HG02884 (cell line): ENCODE measurements around the gene ITGB1BP1.

Source experiments
- ATAC-seq: cut with Tn5 transposase; IDR thresholded peaks from one replicate; pipeline ENCODE4 v1.9.1; 2021; ENCODE audit warnings: mild to moderate bottlenecking, moderate library complexity; ENCODE audit not compliant: unreplicated experiment

ITGB1BP1 gene

DNA sequence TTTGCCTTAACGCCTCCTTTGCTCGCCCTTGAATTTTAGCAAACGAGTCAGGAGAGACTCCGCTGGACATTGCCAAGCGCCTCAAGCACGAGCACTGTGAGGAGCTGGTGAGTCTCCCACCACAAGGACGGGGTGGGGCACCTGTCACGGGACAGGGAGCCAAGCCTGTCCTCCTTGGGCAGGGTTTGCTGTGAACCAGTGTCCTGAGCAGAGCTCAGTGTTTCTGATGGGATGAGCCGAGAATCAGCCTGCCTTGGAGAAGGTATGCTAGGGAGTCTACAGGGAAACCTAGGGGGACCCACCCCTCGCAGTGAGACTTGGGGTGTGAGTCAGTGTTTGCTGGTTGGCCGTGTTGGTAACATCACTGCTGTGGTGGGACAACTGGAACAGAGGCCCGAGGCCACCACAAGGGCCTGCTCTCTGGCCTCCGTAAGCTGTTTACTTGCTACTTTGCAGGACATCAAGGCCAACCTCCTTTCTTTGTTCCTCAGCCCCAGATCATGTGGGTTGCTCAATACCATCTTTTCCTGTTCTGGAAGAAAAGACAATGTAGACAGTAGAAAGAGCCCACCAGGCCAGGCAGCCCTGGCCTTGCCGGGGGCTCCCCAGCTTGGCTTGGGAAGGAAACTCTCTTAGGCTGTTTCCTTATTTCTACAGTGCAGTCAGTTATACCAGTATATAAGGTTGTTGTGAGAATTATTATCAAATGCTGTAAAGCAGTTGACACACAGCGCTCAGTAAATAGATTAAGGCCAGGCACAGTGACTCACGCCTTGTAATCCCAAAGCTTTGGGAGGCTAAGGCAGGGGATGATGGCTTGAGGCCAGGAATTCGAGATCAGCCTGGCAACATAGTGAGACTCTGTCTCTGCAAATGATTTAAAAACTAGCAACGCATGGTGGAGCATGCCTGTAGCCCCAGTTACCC lies 42.4 kb downstream of the ITGB1BP1 start:
- no peak for ATAC-seq

DNA sequence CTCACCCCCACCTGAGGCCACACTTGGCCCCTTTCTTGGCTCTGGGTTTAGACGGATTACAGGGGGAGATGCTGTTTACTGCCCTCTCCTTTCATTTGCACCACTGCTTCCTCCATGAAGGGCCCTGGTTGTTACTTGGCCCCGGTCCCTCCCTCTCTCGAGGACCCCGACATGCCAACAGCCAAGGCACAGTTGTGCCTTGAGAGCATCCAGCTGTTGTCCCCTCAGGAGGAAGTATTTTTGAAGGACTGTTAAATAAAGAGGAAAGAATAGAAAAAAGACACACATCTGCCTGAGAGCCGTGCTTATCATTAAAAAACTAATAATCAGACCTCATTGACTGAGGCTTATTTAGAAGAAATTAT lies 44.0 kb downstream of the ITGB1BP1 start:
- ATAC-seq, result no peak

DNA sequence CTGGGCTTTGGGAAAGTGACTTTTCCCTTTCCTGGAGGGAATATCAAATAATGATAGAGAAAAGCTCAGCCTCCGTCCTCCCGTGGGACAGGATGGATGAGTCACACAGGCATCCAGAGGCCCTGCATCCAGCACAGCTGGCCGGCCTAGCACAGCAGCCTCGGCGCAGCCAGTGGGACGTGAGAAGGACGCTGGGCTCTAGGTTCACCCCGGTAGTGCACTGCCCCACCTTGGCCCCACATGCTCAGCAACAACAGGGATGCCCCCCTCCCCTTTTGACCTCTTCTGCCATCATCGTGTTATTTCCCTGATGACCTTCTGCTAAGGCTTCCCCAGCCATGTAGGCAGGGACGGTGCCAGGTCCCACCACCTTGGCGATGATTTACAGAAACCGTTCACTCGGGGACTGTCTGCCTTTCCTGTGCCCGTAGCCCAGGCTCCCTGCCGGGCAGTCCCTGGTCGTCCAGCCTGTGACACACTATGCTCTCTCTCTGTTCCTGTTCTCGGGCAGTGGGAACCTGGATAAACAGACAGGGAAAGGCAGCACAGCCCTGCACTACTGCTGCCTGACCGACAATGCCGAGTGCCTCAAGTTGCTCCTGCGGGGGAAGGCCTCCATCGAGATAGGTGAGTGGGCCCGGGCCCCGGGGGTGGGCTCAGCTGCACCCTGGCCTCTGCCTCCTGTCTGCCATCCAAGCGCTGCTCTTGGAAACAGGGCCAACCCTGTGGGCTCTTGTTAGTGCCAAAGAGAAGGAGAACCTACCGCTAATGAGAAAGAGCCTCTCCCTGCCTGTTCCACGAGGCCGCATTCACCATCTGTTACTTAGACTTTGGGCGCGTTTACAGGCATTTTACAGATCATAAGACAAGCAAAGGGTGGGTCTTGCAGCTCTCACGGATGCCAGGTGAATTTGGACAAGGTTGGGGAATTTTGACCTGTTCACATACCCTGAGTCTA lies 44.6 kb downstream of the ITGB1BP1 start:
- no peak for ATAC-seq

DNA sequence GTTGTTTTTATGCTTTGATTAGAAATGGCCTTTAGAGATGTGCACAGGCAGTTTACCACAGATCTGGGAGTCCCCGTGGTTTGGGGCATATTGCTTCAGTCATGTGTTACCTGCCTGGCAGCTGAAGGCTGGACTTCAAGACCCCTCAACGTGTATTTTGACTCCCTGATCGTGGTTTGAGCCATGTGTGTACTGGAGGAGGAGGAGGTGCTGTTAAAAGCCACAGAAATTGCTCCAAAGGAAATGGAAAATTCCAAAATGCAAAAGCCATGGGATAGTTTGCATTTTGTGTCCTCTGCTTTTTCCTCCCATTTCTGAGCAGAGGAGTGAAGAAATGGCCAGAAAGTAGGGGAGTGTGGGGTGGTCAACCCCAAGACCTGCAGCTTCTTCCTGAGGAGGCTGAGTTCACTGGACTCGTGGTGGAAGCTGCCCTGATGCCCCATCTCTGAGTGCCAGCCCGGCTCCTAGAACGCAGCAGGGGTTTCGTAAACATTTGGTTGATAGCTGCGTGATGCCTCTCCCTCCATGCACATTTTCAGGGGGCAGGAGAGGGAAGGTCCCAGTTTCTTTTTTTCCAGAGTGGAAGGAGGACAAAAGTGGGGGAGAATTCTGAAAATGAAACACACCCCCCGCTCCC lies 45.7 kb downstream of the ITGB1BP1 start:
- ATAC-seq, result no peak

DNA sequence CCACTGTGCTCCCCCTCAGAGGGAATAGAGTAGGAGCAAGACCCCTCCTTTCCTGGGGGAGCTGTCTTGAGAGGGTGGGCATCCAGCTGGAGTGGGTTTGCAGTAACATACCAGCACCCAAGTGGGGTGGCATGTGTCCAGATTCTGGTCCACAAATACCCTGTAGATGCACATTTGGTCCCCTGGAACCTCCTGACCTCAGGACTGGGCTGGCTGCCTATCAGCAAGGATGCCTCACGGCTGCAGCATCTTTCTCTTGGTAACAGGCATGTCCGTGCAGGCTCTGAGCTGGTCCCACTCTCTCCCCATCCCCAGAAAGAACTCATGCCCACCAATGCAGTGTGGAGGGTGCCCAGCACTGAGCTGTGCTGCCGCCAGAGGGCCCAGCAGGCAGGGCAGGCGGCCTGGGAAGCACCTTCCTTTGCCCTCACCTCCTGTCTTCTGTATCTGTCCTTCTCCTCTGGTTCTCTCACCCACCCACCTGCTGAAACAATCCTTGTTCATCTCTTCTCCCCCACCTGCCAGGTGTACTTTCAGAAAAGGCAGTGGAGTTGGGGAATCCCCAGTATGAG lies 47.4 kb downstream of the ITGB1BP1 start:
- ATAC-seq, result no peak

DNA sequence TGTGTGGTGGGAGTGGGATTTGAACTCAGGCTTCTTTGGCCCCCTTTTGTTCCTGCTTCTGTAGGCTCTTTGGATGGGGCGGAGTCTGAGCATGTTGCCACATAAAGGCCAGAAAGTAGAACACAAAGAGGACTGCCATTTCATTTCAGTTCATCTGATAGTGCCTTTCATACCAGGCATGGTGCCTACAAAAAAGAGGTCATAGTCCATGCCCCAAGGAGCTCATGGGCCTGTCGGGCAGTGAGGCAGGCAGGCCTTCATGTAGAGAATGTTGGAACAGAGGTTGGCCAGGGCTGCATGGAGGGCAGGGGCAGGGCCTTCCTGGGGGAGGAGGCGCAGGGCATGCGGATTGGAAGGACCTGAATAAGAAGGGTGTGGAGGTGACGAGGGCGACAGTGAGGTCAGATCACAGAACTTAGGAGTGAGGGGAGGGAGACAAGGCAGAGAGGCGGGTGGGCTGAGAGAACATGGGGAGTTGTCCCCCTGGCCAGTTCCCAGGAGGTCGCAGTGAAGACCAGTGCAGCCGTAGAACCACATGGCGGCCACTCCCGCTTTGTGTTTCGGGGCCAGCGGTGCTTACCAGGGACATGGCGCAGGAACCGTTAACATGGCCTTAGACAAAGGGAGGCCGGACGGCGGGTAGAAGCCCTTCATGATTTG lies 49.1 kb downstream of the ITGB1BP1 start:
- no peak for ATAC-seq

DNA sequence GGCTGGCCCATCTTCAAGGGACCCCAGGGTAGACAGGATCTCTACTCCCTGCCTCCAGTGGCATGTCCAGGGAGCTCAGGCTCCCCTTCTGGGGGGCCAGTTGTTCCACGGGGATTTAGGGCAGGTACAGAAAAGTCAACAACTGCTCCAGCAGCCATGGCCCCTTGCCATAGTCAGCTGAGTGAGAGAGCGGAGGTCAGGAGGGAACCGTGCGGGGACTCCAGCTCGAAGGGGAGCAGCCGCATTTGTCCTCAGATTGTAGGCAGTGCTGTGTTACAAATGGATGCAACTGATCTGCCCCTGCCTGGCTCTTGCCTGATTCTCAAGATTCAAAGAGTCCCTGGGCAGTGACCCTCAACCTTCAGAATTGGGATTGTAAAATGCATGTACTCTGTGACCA lies 49.9 kb downstream of the ITGB1BP1 start:
- no peak for ATAC-seq

DNA sequence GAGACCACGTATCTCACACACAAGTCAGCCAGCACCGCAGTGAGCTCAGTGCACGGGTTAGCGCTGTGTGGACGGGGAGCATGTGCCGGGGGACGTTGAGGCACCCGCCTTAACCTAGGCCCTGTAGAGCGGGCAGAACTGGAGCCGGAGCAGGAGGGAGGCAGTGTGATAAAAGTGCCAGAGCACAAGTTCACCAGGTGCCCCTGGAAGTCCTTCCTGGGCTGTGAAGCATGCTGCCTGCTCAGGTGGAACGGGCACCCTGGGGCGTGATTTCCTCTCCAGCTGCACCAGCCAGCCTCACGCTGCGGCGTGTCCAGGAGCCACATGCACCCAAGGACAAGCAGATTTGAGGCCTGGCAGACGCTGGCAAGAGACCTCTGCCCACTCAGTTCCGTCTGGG lies 50.3 kb downstream of the ITGB1BP1 start:
- no peak for ATAC-seq

DNA sequence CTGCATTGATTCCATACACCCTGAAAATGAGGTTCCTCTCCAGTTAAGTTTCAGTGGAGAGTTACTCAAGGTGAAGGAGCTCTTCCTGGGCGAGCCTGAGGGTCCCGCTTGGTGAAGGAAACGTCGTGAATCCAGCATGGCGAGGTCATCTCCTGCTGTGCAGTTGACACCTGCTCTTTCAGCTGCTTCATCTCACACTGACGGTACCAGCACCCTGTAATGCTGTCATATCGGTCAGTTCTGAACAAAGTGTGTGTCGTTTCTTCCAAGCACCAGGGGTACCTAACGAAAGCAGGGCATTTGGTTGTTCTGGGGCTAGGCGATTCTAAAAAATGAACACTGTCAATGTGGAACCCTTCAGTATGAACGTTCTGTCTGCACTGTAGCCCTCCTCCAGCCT lies 52.6 kb downstream of the ITGB1BP1 start:
- ATAC-seq, result no peak

DNA sequence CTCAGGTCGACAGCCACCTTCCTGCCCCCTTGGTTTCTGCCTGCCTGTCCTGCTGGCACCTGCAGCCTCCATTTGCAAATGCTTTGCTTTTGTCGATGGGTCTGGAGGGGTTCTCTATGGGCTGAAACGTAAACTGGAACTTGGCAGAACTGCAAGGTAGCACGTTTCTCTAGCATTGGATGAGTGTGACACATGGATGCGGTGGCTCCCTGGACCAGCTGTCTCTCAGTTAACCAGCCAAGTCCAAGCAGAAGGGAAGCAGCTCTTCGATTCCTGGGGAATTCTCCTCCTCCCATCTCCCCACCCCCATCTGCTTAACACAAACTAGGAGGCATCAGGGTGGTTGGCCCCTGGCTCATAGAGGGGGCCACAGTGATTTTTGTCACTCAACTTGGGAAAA lies 57.3 kb downstream of the ITGB1BP1 start:
- no peak for ATAC-seq

DNA sequence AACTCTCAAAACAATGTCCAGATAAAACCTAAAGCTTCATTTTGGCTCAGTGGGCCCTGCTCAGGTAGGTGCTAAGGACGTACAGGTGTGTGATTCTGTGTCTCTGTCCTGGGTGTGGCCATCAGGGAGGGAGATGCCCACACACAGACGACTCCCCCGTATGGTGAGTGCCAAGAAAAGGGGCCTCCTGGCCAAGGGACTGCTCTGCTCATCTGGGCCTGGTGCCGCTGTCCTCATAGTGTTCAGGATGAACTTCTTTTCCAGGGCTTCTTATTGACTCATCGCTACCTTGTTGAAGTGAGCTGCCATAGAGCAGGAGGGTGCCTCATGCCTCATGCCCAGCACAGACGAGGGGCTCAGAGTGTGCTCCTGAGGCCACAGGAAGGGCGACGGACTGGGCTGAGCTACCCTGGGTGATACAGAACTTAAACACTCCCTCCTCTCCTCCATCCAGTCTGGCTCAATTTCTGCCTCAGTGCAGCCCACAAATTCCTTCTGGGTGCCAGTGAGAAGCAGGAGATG lies 57.8 kb downstream of the ITGB1BP1 start:
- ATAC-seq, result no peak

DNA sequence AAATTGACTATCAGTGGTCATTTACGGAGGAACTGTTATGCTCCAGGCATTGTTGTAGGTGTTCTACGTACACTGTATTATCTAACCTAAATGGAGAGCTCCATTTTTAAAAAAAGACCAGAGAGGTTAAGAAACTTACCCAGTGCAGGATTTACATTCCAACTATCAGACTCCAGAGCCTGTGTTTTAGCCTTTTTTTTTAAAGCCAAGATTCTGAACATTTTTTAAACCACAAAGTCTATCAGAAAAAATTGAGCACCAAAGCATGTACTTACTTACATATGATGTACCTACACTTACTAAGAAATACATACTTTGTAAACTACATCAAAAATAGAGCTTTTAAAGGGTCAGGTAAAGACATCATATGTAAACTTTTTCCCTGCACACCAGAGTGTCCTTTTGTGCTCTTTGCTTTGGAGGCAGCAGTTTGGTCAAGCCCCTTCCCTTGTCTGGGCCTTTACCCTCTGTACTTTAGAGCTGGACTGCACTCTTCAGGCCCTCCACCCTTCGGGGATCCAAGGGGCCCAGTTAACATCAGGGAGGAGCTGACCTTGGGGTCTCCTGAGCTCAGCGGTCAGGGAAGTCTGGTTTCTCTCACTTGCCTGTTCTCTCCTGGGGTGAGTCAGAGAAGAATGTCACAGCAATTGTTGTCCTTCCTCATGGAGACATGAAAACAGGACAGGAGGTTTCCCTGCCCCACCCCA lies 58.4 kb downstream of the ITGB1BP1 start:
- no peak for ATAC-seq

DNA sequence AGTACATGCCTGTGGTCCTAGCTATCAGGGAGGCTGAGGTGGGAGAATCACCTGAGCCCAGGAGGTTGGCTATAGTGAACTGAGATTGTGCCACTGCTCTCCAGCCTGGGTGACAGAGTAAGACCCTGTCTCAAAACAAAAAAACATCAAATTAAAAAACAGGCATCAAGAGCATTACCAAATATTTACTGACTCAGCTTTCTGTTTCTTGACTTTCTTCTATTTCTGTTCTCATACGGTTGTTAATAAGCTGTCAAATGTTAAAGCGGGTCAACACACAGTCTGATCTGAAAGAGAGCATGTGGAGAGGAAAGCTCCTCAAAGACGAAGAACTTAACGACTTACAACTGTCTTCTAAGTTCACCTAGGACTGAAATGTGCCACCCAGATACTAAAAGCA lies 59.0 kb downstream of the ITGB1BP1 start:
- no peak for ATAC-seq

DNA sequence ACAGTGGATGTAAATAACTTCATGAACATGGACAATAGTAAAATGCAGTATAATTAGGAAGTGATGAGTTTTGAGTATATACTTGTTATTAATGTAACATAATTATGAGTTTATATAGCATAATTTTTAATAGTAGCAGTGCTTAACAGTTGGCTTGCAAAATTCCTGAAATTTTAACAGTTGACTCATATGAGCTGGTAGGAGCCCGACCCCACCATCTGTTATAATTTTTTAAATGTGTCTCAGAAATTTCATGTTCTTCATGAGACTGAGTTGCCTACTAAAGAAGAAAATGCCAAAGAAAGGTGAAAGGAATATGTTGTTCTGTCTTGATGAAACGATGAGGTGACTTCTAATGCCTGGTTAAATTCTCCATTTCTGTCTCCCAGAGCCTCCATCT lies 62.6 kb downstream of the ITGB1BP1 start:
- ATAC-seq, result no peak

DNA sequence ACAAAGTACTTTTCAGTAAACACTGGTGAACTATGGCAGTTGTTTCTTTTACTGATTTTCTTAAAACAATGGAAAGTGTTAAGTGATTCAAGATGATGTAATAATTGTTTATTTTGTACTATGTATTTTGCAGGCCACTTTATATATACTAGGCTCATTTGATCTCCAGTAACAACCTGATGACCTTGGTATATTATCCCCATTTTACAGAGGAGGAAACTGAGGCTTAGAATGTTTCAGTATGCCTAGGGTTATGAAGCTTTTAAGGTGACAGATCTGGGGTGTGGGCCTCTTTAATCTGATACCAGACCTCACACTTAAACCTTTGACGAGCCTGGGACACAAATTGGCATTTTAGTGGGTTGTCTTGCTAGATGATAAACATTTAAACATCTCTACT lies 63.2 kb downstream of the ITGB1BP1 start:
- ATAC-seq, result no peak

DNA sequence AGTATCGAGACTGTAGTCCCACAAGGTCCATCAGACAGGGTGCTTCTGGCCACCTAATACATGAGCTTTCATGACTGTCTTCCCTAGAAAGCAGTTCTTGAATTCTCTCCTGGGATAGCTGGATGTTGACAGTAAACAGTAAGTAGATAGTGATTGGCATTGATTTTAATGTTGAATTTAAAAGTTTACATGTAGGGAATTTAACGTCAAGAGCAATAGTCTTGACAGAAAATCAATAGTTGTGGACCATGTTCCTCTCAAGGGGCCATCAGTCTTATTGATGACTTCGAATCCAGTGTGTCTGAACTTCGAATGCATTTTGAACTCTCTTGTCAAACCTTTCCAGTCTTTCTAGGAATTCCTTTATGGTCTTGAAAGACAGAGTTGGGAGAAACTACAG lies 63.9 kb downstream of the ITGB1BP1 start:
- ATAC-seq, result no peak

DNA sequence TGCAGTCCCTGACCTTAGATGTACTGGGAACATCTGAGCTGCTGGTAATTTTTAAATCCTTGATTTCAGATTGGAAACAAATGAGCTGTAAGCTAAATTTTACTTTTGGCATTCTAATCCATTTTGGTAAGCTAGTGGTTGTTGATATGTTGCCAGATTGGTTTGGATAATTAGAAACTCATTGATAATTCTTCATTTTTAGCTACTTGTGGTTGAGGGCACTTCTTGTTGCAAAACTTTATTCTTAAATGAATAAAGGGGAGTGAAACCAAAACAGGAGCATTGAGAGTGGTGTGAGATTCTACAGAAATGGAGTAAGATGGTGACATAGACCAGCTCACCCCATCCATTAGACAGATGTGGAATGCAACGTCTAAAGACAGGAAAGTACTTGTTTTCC lies 64.5 kb downstream of the ITGB1BP1 start:
- no peak for ATAC-seq

DNA sequence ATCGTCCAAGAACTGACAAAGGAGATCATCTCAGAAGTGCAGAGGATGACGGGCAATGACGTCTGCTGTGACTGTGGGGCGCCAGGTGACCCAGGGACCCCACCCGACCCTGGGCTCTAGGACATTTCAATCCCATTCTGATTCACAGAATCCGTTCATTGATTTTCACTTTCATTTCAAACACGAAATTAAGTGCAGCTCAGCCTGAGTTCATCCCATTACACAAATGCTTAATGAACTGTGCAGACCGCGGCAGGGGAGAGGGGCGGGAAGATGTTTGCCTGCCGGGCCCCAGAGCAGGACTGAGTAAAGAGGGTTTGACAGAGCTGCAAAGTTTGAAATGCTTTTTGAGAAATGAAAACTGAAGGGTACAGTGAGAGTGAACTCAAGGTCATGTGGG lies 67.1 kb downstream of the ITGB1BP1 start:
- no peak for ATAC-seq

DNA sequence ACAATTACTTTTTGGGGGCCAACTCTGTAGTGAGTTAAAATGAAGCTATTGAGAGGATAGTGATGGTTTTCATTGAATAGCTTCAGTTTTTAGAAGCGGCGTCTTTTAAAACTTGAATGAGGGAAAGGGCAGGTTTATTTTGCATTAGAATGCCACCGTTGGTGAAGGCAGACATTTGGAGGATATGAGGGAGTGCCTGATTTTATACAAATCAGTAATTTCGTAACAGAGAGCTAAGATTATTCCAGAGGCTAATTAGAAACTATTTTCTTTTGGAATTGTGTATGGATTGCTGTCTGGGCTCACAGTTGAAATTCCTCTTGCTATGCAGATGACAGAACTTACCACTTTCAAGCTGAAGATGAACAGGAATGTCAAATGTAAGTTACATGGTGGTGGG lies 67.6 kb downstream of the ITGB1BP1 start:
- ATAC-seq, result no peak

DNA sequence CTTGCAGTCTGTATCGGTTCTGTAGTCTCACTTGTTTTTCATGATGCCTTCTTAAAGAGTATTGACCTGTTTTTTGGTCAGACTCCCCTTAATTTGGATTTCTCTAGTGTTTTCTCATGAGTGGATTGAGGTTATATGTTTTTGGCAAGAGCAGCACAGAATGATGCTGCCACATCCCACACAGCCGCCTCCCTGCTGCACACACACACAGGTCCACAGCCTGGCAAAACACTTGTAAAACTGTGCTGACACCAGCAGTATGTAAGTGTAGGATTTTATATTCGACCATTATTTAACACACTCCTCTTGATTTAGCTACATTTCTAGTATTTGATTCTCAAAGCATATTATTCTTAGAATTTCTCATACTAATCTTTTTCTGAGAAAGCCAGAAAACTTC lies 68.1 kb downstream of the ITGB1BP1 start:
- ATAC-seq, result no peak
